Amniotic epithelial cell (primary cell): ENCODE measurements around the gene NAA25.
"Not testable (repeated sequence)": the region's sequence is repeated elsewhere in the genome, so short reads cannot be mapped to it uniquely, and the experiment has no call there.

Experiments used
- DNase-seq: peaks from one replicate; pipeline ENCODE4 v3.0.0-alpha.2; 2010; ENCODE audit warnings: low read depth

Gene NAA25

GRCh38 chr12:112009596-112009995 is 99.0 kb downstream of the NAA25 start:
- not testable (repeated sequence) for DNase-seq

GRCh38 chr12:112008918-112009317 is 99.7 kb downstream of the NAA25 start:
- DNase-seq: no peak

GRCh38 chr12:112007945-112008344 is 100.6 kb downstream of the NAA25 start:
- peak; percentile 50 for DNase-seq

GRCh38 chr12:112005419-112006395 is 102.9 kb downstream of the NAA25 start:
- DNase-seq: peak; percentile 34

GRCh38 chr12:112004041-112004440 is 104.5 kb downstream of the NAA25 start:
- no peak for DNase-seq

GRCh38 chr12:112001576-112001975 is 107.0 kb downstream of the NAA25 start:
- DNase-seq: peak; percentile 73

- no peak for DNase-seq
Measured at GRCh38 chr12:112000820-112001219, 107.8 kb downstream of the NAA25 start.

- not testable (repeated sequence) for DNase-seq
Measured at GRCh38 chr12:111999129-111999528, 109.5 kb downstream of the NAA25 start.

GRCh38 chr12:111998015-111998414 is 110.6 kb downstream of the NAA25 start:
- no peak for DNase-seq

- no peak for DNase-seq
Measured at GRCh38 chr12:111997300-111997699, 111.3 kb downstream of the NAA25 start.

- DNase-seq: no peak
Measured at GRCh38 chr12:111995782-111996480, 112.7 kb downstream of the NAA25 start.

- peak; percentile 19 for DNase-seq
Measured at GRCh38 chr12:111994211-111995111, 114.1 kb downstream of the NAA25 start.

GRCh38 chr12:111993292-111994150 is 115.1 kb downstream of the NAA25 start:
- DNase-seq: no peak

- DNase-seq: no peak
Measured at GRCh38 chr12:111992464-111992863, 116.1 kb downstream of the NAA25 start.

GRCh38 chr12:111991946-111992345 is 116.6 kb downstream of the NAA25 start:
- DNase-seq: peak; percentile 79

GRCh38 chr12:111991535-111991934 is 117.0 kb downstream of the NAA25 start:
- no peak for DNase-seq

GRCh38 chr12:111984820-111985219 is 123.8 kb downstream of the NAA25 start:
- no peak for DNase-seq

GRCh38 chr12:111981987-111982386 is 126.6 kb downstream of the NAA25 start:
- no peak for DNase-seq

GRCh38 chr12:111980598-111980997 is 128.0 kb downstream of the NAA25 start:
- no peak for DNase-seq

- DNase-seq: no peak
Measured at GRCh38 chr12:111978545-111978944, 130.0 kb downstream of the NAA25 start.

- DNase-seq: no peak
Measured at GRCh38 chr12:111976860-111977259, 131.7 kb downstream of the NAA25 start.
